NB4 (cell line): ENCODE data around the gene OMG.

Source experiments
- MYC ChIP-seq: IDR thresholded peaks from 2 replicates; pipeline ENCODE4 v1.6.1; 2011; ENCODE audit warnings: low read depth, low read length
- POLR2A ChIP-seq: IDR thresholded peaks from 2 replicates; pipeline ENCODE4 v1.6.1; 2011; ENCODE audit warnings: mild to moderate bottlenecking; ENCODE audit not compliant: insufficient read length; ENCODE audit errors: extremely low read depth
- TF ChIP-seq, protein P1 (sequence below): IDR thresholded peaks from one replicate; pipeline ENCODE4 v1.5.1; 2012; ENCODE audit warnings: low read depth, low read length
- TF ChIP-seq, protein P2 (sequence below): IDR thresholded peaks from 2 replicates; pipeline ENCODE4 v1.6.1; 2011; ENCODE audit warnings: low read depth, low read length

DNA sequence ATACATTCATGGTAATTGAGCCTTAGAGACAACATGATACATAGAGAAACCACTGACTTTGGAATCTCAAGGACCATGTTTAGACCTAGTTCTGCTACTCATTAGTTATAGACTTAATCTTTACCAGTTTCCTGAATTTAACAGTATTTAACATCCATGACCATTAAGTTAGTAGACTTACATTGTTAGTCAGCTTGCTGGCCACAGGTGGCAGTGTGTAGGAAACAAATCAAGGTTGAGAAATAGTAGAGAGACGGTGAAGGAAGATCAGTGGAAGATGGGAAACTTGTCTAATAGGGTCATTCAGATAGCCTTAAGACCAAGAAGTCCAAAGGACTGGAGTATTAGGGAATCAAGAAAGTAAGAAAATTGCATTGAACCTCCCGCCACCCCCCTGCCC is 31.0 kb downstream of the OMG start:
- TF ChIP-seq, protein P1, sequence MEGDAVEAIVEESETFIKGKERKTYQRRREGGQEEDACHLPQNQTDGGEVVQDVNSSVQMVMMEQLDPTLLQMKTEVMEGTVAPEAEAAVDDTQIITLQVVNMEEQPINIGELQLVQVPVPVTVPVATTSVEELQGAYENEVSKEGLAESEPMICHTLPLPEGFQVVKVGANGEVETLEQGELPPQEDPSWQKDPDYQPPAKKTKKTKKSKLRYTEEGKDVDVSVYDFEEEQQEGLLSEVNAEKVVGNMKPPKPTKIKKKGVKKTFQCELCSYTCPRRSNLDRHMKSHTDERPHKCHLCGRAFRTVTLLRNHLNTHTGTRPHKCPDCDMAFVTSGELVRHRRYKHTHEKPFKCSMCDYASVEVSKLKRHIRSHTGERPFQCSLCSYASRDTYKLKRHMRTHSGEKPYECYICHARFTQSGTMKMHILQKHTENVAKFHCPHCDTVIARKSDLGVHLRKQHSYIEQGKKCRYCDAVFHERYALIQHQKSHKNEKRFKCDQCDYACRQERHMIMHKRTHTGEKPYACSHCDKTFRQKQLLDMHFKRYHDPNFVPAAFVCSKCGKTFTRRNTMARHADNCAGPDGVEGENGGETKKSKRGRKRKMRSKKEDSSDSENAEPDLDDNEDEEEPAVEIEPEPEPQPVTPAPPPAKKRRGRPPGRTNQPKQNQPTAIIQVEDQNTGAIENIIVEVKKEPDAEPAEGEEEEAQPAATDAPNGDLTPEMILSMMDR: peak; percentile 44
- TF ChIP-seq MYC (no peak), POLR2A (no peak)
- TF ChIP-seq, protein P2, sequence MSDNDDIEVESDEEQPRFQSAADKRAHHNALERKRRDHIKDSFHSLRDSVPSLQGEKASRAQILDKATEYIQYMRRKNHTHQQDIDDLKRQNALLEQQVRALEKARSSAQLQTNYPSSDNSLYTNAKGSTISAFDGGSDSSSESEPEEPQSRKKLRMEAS: no peak
